ENCODE results near the gene SLC49A3. TPM values are rescaled to one million over a fixed set of nuclear protein-coding genes. Genes with fewer than 3 reads are reported as not detected.

Gene SLC49A3
- total RNA-seq, 1 donor from 2014 or later = 0.67 TPM

- Mint-ChIP-seq H3K27me3 (ENCODE audit: unreplicated experiment) (no peaks in the 10 kb centered on the region), H3K4me3 (ENCODE audit: unreplicated experiment) (no peak overlapping the region), H3K9me3 (ENCODE audit: unreplicated experiment) (no peaks in the 10 kb centered on the region), H3K4me1 (ENCODE audit: unreplicated experiment) (no peaks in the 10 kb centered on the region), H3K36me3 (ENCODE audit: unreplicated experiment) (no peaks in the 10 kb centered on the region), H3K27ac (ENCODE audit: unreplicated experiment) (no peak overlapping the region)
- no peak for TF ChIP-seq CTCF (IDR thresholded peaks at IDR 0.05)
- DNase-seq (ENCODE audit: extremely low spot score, unreplicated experiment) = no peak
Measured at GRCh38 chr4:655464-656151, 33.3 kb downstream of the SLC49A3 start.

- no peak for DNase-seq (ENCODE audit: extremely low spot score, unreplicated experiment)
- Mint-ChIP-seq H3K4me1 (ENCODE audit: unreplicated experiment) (no peaks in the 10 kb centered on the region), H3K27me3 (ENCODE audit: unreplicated experiment) (no peaks in the 10 kb centered on the region), H3K9me3 (ENCODE audit: unreplicated experiment) (no peaks in the 10 kb centered on the region), H3K4me3 (ENCODE audit: unreplicated experiment) (no peak overlapping the region), H3K36me3 (ENCODE audit: unreplicated experiment) (no peaks in the 10 kb centered on the region), H3K27ac (ENCODE audit: unreplicated experiment) (no peak overlapping the region)
- no peak for TF ChIP-seq CTCF (IDR thresholded peaks at IDR 0.05)
Measured at GRCh38 chr4:654871-655463, 34.0 kb downstream of the SLC49A3 start.

GRCh38 chr4:654503-654845 lies 34.5 kb downstream of the SLC49A3 start:
- Mint-ChIP-seq H3K27me3 (ENCODE audit: unreplicated experiment) (no peaks in the 10 kb centered on the region), H3K4me3 (ENCODE audit: unreplicated experiment) (no peak overlapping the region), H3K36me3 (ENCODE audit: unreplicated experiment) (no peaks in the 10 kb centered on the region), H3K4me1 (ENCODE audit: unreplicated experiment) (no peaks in the 10 kb centered on the region), H3K27ac (ENCODE audit: unreplicated experiment) (no peak overlapping the region), H3K9me3 (ENCODE audit: unreplicated experiment) (no peaks in the 10 kb centered on the region)
- no peak for TF ChIP-seq CTCF (IDR thresholded peaks at IDR 0.05)
- no peak for DNase-seq (ENCODE audit: extremely low spot score, unreplicated experiment)

GRCh38 chr4:653831-654502 lies 35.0 kb downstream of the SLC49A3 start:
- Mint-ChIP-seq H3K27ac (ENCODE audit: unreplicated experiment) (no peak overlapping the region), H3K9me3 (ENCODE audit: unreplicated experiment) (no peaks in the 10 kb centered on the region), H3K27me3 (ENCODE audit: unreplicated experiment) (no peaks in the 10 kb centered on the region), H3K4me1 (ENCODE audit: unreplicated experiment) (no peaks in the 10 kb centered on the region), H3K4me3 (ENCODE audit: unreplicated experiment) (no peak overlapping the region), H3K36me3 (ENCODE audit: unreplicated experiment) (no peaks in the 10 kb centered on the region)
- no peak for TF ChIP-seq CTCF (IDR thresholded peaks at IDR 0.05)
- DNase-seq (ENCODE audit: extremely low spot score, unreplicated experiment) = no peak

DNA sequence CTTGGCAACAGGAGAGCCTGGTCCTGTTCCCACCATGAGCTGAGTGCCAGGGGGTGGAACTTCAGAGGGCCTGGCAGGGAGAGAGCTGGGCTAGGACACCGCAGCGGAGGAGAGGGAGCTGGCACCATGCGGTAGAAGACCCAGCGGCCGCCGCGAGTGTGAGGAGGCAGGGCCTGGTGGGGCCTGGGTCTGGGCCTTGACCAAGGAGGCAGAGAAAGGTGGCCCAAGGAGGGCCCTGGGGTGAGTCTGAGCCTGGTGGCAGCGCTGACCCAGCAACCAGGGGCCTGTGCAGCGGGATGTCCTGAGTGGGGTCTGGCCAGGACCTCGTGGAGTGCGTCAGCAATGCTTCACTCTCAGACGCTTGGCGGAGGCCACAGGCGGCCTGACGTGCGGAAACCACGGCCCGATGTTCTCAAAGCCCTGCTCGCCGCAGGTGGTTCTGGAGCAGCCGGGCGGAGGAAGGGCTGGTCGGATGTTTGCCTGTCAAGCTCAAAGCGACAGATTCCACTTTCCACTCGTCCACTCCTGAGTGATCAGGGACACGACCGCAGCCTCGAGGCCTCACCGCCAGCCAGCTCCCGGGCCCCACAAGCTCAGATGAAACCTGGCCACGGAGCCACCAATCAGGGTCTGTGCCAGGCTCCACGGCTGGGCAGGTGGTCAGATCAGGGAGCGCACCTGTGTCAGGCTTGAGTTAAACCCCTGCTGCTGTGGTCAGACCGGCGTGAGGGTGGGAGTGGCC lies 35.7 kb downstream of the SLC49A3 start:
- Mint-ChIP-seq H3K36me3 (ENCODE audit: unreplicated experiment) (no peaks in the 10 kb centered on the region), H3K4me3 (ENCODE audit: unreplicated experiment) (no peak overlapping the region), H3K9me3 (ENCODE audit: unreplicated experiment) (no peaks in the 10 kb centered on the region), H3K4me1 (ENCODE audit: unreplicated experiment) (no peaks in the 10 kb centered on the region), H3K27me3 (ENCODE audit: unreplicated experiment) (no peaks in the 10 kb centered on the region), H3K27ac (ENCODE audit: unreplicated experiment) (no peak overlapping the region)
- no peak for DNase-seq (ENCODE audit: extremely low spot score, unreplicated experiment)
- no peak for TF ChIP-seq CTCF (IDR thresholded peaks at IDR 0.05)

Measured in osteocyte (in vitro differentiated cells).